NCI-H524 (cell line): ENCODE measurements around the gene ST8SIA4.
"Not testable (repeated sequence)": the region's sequence is repeated elsewhere in the genome, so short reads cannot be mapped to it uniquely, and the experiment has no call there.

Source experiments
- DNase-seq, 2 experiments: peaks; one replicate each; lab custom pipeline; 2025; lab: John Stamatoyannopoulos, UW

Gene ST8SIA4

DNA sequence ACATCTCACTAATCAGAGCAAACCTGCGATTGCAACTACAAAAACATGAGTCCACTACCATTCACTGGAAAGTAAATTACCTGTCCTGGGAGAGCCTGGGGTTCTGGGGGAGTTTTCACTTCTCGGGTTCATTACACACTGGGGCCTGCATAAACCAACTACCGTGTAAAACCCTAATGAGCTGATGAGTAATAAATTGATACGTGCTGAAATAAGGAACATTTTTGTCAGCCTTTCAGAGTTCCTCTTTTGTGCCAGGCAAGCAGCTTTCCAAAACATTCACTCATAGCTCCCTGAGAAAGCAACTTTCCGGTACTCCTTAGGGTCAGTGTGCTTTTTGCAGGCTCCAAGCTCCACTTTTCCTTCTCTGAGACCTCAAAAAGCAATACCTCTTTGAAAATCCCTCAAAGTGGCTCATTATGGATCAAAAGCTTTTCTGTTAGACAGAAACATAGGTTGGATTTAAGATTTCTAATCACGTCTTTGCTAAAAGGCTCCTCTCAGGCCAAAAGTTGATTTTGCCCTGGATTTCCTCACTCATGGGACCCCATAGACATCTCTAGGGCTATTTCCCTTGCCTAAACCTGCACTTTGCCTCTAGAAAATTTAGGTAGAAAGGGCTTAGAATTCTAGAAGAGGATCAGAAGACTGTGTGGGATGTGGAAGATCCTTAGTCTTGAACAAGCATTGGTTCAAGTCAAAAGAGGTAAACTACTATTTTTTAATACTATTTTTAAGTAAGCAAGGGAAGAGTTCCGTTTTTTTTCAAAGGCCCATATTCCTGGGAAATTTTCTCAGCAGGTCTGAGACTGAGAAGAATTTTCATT lies 74.8 kb downstream of the ST8SIA4 start:
- no peak for DNase-seq

DNA sequence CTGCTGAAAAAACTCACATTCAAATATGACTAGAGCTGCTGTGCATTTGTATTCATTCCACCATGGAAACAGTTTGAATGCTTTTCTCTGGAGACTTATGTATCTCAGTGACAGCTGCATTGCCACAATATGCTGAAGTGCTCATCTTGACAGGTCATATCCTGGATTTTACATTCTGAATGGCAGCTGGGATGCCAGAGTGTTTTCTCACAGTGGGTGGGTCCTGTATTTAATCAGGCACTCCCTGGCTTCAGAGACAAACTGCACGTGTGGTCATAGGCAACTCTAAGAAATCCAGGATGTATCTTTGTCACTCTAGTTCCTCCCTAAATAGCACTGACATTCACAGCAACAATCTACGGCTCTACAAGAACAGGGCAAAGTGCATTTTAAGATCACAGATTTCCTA lies 75.6 kb downstream of the ST8SIA4 start:
- peak; percentile 84 to 94 for DNase-seq

DNA sequence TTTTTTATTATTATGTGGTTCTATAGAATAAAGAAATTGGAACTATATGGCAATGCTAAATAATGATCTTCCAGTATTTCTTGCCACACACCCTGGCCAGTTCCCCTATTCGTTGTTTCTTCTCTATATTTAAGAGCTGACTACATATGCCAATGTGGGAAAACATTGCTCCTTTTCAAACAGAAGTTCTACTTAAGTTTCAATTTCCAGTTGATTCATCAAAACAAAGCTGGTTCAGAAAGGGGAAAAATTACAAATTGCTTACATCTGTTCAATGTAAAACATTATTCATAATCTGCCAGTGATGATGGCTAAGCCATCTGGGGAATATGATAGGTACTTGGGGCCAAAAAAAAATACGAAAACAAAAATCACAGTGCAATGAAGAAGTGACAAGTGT lies 76.9 kb downstream of the ST8SIA4 start:
- peak; percentile 15 to 82 for DNase-seq

DNA sequence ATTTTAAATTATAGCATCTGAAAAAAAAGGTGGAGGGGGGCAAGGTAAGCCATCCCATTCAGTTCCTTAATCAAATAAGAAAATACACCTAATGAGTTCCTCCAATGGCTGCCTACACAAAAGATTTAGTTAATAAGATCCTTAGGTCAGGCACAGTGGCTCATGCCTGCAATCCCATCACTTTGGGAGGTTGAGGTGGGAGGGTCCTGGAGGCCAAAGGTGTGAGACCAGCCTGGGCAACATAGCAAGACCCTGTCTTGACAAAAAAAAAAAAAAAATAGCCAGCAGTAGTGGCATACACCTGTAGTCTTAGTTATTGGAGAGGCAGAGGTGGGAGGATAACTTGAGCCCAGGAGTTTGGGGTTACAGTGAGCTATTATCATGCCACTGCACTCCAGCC lies 78.4 kb downstream of the ST8SIA4 start:
- DNase-seq = no peak

DNA sequence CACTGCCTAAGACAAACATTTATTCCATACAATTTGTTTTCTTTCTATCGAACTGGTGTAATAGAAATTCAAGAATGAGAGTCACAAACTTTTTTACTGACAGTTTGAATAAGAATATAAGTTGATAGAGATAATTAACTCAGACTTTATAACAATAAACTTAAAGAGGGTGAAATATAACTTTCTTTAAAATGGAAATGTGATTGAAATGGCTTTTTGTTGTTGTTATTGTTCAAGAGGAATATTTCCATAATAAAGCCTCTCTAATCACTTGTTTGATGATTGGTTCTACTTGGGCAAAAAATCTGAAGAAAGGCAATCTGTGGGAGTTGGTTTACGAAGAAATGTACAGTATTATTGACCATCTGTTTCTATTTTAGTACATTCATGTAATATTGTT lies 79.3 kb downstream of the ST8SIA4 start:
- DNase-seq = peak in 1 of 2 experiments; percentile 23

DNA sequence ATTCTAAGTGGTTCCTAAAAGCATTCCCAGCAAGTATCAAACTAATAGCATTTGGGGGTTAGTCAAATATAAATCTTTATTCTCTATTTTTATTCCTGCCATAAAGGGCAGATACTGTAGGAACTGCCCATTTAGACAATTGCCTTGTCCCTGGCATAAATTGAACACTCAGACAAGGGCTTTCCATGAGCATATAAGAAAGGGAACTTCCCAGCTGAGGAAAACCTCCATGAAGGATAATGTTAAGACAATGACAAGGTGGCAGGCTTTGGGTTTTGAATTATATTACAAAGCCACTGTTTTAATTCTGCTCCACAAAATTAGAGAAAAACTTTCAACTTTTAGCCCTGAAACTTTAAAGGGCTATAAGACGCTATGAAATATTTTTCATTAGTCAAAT lies 81.3 kb downstream of the ST8SIA4 start:
- DNase-seq = no peak

DNA sequence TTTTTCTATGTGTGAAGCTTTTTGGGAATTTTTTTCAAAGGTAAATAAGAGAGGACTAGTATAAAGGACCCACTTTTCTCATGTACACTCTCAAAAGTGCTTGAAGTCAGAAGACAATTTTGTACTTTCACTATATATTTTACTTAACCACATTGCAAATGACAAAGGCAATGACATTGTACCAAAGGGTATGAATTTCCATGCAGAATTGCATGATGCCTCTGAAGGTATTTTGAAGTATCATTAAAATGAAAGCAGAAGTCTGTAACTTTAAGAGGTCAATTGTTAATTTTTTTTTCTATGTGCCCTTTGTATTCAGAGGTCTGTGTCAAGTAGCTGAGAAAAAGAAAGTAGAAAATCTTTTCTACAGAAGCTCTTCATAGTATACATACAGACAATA lies 84.7 kb downstream of the ST8SIA4 start:
- DNase-seq = no peak

DNA sequence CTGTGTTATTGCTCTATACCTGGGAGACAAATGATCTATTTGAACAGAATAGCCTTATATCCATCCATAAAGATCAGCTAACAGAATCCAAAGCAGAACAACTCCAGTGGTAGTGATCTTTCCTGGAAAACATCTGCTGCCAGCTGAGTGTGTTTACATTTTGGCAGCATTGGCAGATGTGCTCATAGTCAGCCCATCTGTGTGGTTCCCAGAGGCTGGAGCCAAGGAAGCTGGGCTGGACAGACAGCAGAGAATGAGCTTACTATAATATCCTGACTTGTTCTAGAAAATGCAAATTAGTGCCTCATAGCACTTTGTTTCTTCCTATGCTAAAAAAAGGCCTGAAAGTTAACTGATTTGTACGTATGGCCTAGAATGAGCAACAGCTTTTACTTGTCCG lies 99.7 kb downstream of the ST8SIA4 start:
- DNase-seq = peak; percentile 35 to 91

DNA sequence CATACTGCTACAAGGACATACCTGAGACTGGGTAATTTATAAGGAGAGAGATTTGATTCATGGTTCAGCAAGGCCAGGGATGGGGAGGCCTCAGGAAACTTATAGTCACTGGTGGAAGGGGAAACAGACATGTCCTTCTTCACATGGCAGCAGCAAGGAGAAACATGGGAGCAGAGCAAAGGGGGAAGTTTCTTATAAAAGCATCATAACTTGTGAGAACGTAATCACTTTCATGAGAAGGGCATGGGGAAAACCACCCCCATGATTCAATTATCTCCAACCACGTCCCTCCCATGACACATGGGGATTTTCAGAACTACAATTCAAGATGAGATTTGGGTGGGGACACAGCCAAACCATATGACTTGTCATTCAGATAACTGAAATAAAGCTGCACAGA lies 100.9 kb downstream of the ST8SIA4 start:
- no peak for DNase-seq

DNA sequence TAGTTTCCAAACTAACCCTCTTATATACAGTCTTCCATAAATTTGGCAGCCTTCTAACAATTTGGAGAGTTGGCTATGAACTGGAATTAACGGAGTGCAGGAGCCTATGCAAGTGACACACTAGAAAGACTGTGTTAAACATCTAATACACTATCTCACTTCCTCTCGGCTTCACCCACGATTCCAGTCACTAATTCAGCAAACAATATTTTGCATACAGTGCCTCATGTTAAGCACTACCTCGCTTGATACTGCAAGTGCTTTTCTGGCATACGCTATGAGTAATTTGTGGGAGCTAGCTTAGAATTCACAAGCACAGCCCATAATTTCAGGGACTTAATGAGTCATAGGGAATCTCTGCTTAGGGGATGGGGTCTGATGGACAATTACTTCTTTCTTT lies 102.5 kb downstream of the ST8SIA4 start:
- no peak for DNase-seq

DNA sequence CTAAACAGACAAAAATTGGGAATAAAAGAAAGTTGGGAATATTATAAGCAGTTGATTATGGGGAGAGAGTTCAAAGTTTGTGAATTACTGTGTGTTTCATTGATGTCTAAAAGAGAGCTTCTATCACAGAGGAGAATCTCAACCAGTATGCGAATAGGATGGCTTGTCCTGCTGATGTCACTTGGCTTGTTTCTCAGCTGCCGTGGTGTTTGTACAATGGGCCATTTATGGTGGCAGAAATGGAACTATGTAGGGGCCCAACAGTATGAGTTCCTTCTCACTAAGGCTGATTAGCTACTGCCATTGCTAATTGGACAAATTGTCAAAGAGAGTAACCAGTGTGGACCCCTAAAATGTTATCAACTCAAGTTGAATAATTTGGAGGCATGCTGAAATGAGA lies 103.9 kb downstream of the ST8SIA4 start:
- no peak for DNase-seq

DNA sequence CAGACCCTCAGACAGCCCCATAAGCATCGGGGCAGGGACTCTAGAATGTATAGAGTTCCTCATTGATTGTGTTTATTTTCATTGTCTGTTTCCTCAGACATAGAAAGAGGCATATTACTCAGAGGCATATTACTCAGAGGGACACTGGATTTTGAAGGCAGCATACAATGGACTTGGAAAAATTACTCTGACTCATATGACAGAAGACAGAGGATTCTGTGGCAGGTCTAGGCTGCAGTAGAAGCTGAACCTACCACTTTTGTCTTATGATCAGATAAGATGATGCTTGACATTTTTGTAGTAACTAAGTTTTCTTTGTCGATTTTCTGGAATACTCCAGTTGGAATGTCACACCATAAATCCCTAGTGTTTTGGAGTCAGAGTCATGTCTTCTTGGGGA lies 105.2 kb downstream of the ST8SIA4 start:
- DNase-seq = no peak

DNA sequence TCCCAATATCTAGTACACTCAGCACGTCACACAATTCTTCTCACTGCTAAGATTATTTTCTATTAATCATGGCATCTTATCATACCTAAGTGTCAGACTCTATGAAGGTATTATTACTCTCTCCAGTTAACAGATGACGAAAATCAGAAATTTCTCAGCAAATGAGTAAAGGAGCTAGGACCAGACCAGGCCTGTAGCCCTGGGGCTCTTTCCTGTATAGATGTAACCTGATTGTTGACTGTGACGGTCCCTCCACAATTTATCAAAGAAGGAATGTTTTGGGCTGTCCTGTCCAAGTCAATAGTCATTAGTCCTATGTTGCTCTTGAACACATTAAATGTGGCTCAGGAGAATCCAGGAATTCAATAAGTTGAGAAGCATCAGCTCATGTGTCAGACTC lies 106.2 kb downstream of the ST8SIA4 start:
- no peak for DNase-seq

DNA sequence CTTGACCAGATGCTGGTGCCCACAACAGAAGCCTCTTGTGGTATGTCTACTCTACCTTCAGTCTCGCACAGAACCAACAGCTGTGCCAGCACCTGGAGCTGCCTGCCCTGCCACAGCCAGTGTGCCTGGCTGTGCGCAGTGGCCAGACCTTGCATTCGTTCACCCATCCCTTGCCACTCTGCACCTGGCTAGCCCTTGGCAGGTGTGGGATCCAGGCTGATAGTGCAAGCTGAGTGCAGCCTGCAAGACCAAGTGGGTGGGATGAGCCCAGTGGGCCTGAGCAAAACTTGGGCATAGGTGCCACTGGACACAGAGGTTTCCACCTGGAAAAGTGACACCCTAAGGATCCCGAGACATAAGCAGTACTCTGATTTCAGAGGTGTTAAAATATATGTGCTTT lies 108.2 kb downstream of the ST8SIA4 start:
- no peak for DNase-seq

DNA sequence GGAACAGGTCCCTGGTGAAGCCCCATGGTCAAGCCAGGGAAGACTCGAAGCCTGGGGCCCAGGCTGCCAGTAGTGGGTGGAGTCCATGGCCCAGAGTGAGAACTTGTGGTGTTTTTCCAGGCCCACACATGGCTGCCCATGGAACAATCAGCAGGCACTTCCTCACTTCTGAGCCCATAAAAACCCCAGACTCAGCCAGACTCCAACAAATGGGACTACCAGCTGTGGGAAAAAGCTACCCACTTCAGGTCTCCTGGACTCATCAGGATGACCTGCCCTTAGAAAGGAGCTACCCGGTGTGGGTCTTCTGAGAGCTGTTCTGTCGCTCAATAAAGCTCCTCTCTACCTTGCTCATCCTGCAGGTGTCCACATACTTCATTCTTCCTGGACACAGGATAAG lies 108.9 kb downstream of the ST8SIA4 start:
- no peak for DNase-seq

DNA sequence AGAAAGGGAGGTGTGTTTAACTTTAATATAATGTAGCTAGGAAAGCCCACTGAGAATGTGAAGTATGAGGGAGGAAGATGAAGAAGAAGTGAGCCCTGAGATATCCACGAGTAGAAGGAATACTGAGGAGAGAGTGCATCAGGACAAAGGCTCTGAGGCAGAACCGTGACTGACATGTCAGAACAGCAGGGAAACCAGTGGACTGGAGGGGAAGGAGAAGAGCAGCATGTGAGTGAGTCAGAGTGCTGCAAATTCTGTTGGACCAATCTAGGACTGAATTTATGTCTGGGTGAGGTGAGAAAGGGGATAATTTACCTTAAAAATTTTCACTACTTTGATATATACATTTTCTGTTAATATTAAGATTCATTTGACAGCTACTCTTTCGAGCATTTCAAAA lies 110.3 kb downstream of the ST8SIA4 start:
- DNase-seq = no peak

DNA sequence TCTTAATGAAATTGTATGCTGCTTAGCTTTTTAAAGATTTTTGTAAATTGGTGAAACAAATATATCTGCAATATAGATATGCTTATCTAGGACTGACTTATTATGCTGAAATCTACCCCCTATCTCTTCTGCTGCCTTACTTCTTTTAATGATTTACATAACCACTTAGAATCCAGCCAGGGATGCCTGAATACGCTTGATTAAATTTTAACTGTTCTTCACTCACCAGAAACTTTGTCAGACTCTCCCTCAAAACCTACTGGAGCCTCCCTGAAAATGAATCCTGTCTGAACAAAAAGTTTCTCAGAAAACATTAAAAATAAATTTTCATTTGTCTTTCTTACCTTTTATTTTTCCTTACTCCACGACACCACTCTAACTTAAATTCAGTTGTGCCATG lies 111.7 kb downstream of the ST8SIA4 start:
- no peak for DNase-seq

DNA sequence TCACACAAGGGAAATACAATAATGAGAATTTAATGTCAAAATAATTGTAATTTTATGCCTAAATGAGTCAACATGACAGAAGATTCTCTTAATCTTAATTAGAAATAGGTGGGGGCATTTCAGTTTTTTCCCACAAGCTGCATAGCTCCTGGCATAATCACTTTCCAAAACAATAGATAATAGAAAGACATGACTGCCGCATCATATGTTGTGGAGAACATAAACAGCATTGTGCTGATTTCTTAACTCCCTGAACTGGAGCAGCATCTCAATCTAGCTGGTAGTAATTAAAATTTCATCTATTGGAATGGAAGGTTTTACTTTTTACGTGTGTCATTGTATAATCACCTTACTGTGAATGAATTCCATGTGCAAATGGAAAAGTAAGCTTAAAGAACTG lies 112.1 kb downstream of the ST8SIA4 start:
- DNase-seq = no peak

DNA sequence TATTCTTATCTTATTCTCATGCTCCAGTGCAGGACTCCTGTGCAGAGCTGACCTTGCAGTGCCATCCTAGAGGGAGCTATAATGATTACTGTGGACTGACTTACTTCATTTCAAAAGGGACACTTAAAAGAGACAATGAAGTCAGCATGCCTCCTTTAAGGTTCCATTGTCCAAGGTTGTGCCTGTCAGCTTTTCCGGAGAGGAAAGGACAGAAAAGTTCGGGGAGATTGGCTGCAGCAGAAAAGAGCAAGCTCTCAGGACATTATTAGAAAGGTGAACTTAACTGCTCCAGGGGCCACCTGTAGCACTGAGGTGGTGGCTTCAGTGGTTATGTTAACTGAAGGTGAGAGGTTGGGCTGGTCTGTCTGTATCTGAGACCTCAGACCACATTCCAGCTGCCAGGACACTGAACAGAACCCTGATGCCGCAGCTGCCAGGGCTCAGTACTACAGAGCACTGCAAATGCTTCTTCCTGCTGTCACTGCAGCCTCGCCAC lies 112.9 kb downstream of the ST8SIA4 start:
- no peak for DNase-seq

DNA sequence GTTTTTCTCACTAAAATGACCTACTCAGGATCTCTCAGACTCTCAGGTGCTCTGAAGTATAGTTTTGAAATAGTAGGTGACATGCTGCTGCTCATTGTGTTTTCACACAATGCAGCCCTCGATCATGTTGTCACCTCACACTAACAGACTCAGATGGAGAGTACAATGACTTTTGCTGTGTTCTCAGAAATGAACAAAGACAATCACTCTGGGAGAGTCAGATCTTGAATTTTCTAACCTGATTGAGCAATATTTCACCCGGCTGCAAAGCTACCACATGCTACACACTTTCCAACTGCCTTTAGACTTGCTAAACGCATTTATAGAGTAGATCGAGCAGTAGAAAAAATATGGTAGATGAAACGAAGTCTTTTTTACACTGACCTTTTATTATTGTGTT lies 113.4 kb downstream of the ST8SIA4 start:
- DNase-seq = no peak

DNA sequence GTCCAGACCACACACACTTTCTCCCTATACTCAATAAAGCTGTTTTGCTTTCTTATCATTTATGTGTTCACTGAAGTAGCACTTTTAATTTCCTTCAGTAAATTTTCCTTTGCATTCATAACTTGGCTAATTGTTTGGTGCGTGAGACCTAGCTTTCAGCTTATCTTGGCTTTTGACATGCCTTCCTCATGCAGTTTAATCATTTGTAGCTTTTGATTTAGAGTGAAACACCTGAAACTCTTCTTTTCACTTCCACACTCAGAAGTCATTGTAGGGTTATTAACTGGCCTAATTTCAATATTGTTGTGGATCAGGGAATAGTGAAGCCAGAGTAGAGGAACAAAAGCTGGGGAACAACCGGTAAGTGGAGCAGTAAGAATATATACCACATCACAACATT lies 114.7 kb downstream of the ST8SIA4 start:
- DNase-seq = no peak

DNA sequence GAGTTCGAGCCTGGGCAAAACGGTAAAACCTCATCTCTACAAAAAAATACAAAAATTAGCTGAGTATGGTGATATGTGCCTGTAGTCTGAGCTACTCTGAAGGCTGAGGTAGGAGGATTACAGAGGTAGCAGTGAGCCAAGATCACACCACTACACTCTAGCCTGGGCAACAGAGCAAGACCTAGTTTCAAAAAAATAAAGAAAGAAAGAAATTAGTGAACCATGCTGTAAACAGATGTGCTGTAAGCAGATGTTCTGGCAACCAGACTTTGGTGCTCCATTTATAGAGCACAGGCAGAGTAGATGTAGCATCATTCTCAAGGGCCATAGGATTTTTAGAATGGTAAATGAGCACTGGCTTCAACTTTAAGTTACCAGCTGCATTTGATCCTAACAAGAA lies 115.4 kb downstream of the ST8SIA4 start:
- DNase-seq = no peak

DNA sequence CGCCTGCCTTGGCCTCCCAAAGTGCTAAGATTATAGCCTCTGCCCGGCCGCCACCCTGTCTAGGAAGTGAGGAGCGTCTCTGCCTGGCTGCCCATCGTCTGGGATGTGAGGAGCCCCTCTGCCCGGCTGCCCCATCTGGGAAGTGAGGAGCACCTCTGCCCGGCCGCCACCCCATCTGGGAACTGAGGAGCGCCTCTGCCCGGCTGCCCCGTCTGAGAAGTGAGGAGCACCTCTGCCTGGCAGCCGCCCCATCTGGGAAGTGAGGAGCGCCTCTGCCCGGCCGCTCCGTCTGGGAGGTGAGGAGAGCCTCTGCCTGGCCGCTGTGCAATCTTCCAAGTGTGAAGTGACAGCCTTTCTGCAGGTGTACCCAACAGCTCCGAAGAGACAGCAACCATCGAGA lies 117.5 kb downstream of the ST8SIA4 start:
- not testable (repeated sequence) for DNase-seq

DNA sequence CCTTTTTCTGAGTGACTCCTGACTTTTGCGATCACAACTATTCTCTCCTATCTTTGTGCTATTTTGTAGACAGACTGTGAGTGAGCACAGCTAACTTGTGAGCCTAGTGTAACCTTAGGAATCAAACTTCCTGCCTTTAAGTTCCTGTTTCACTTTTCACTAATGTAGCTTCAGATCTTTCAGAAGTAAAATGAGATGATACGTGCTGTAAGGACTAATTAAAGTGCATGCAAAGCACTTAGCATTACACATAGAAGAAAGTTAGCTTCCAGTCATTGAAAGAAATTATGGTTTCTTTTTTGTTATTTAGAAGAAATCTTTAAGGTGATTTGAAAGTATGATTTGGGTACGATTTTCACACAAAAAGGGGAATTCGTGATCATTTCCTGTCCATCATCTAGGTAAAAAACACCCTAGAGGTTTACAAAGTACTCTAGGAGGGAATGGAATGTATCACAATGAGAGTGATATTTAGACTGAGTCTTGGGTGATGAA lies 122.7 kb downstream of the ST8SIA4 start:
- DNase-seq = no peak
